GM13976 (cell line): ENCODE measurements around the gene ASB18.

Experiments used
- DNase-seq: peaks from one replicate; pipeline ENCODE4 v3.0.0; 2012; ENCODE audit warnings: low spot score
- CTCF ChIP-seq: IDR thresholded peaks from 2 replicates; pipeline ENCODE4 v1.5.1; 2012; ENCODE audit warnings: borderline replicate concordance, mild to moderate bottlenecking; ENCODE audit not compliant: insufficient read depth; ENCODE audit errors: extremely low read depth, missing control alignments, control extremely low read depth
- in situ Hi-C: fragments of 300-500 bp; cut with MboI; formaldehyde crosslinking; loops from one replicate; pipeline ENCODE4 v1.12.0; 2022; ENCODE audit warnings: low sequenced_read_pairs, mixed read lengths, inconsistent platforms; ENCODE audit not compliant: unreplicated experiment

Gene ASB18

GRCh38 chr2:236165842-236166795 lies 98.1 kb downstream of the ASB18 start:
- peak; percentile 25 for DNase-seq
- in situ Hi-C loops = no loop called here
- TF ChIP-seq CTCF = no peak

- peak; percentile 20 for DNase-seq
- in situ Hi-C loops = no loop called here
- TF ChIP-seq CTCF = no peak
Observed at GRCh38 chr2:236164925-236165841, 99.0 kb downstream of the ASB18 start.

- DNase-seq = peak; percentile 16
- in situ Hi-C loops = no loop called here
Observed at GRCh38 chr2:236164201-236164924, 99.8 kb downstream of the ASB18 start.

GRCh38 chr2:236163471-236164200 lies 100.6 kb downstream of the ASB18 start:
- no peak for TF ChIP-seq CTCF
- peak; percentile 35 for DNase-seq
- in situ Hi-C loops = no loop called here

More at GRCh38 chr2:236164201-236164924, 99.8 kb downstream of the ASB18 start:
- TF ChIP-seq CTCF = no peak

GRCh38 chr2:236162882-236163470 lies 101.2 kb downstream of the ASB18 start:
- no peak for TF ChIP-seq CTCF
- in situ Hi-C loops = no loop called here
- no peak for DNase-seq
